Ovary (tissue), 9 donors: ENCODE data around the gene NR5A1. TPM values are rescaled to one million over a fixed set of nuclear protein-coding genes. Genes with fewer than 3 reads are reported as not detected.

ENCODE experiments used
- DNase-seq, 5 donors: peaks; one replicate each; pipeline ENCODE4 v3.0.0-alpha.2; 2019 to 2020
- H3K27ac ChIP-seq, 2 donors: fragments of 200-600 bp; one replicate each; pipeline versions ENCODE4 v1.5.1 to v1.8.0; 2019 to 2022
- H3K27me3 ChIP-seq: fragments of 200-600 bp; one replicate; pipeline ENCODE4 v1.8.0; 2022
- H3K36me3 ChIP-seq: fragments of 200-600 bp; sonication (generic); one replicate; pipeline ENCODE4 v1.5.1; 2019
- H3K4me1 ChIP-seq: one replicate; pipeline ENCODE4 v1.8.1; 2013; ENCODE audit warnings: mild to moderate bottlenecking, moderate library complexity; ENCODE audit not compliant: insufficient read depth
- H3K4me3 ChIP-seq: fragments of 200-600 bp; sonication (generic); one replicate; pipeline ENCODE4 v1.5.1; 2017
- H3K9me3 ChIP-seq, 2 donors: fragments of 200-600 bp in 1 of 2; sonication (generic) in 1 of 2; one replicate each; pipeline versions ENCODE4 v1.5.1 to v1.8.1; 2013 to 2019; ENCODE audit warnings: mild to moderate bottlenecking in 1 of 2, moderate library complexity in 1 of 2
- EP300 ChIP-seq: sonication (generic); formaldehyde crosslinking; IDR thresholded peaks from one replicate; pipeline ENCODE4 v1.6.1; 2017; ENCODE audit warnings: antibody characterized with exemption
- POLR2A ChIP-seq: fragments of 450-650 bp; IDR thresholded peaks from one replicate; pipeline ENCODE4 v1.6.1; 2017; ENCODE audit warnings: antibody characterized with exemption, mild to moderate bottlenecking, moderate library complexity
- WGBS, 3 donors: extraction: QIAGEN DNeasy Blood & Tissue Kit in 1 of 3; methylation state at CpG; one replicate each; pipeline versions ENCODE4 v1.1.5 to v1.1.7; 2013 to 2017; 5-methylcytosine and 5-hydroxymethylcytosine counted together
- intact Hi-C, 4 donors: fragments of 100-400 bp; cut with DNase I; formaldehyde crosslinking; loops; one replicate each; pipeline versions ENCODE4 v1.11.0 to v1.15.1; 2022 to 2023
- polyA plus RNA-seq, 2 donors: library from polyadenylated mRNA; stranded (reverse); fragments of 200-250 nt in 1 of 2; fragments of 350-450 nt in 1 of 2; fragmentation: Illumina TruSeq in 1 of 2; extraction: RNeasy Lipid Tissue Mini Kit (QIAGEN cat#74804) in 1 of 2; gene quantifications; one replicate each; pipeline ENCODE4 v1.2.3, GENCODE V29; 2013 to 2014
- total RNA-seq, 7 donors: library from RNA; depleted of rRNA in 2 of 7; stranded (reverse); fragments of >200 nt in 2 of 7; fragmentation: NEBNext Ultra II Directional in 3 of 7; extraction: Animal tissue kit (Norgen Biotek cat#: 25700) in 3 of 7; gene quantifications; one replicate each; pipeline versions ENCODE4 v1.1.0 to v1.2.4, GENCODE V29; 2016 to 2023
- TF ChIP-seq, protein P1 (sequence below), 3 donors: fragments of 450-650 bp in 2 of 3; fragments of 200-600 bp in 1 of 3; IDR thresholded peaks; one replicate each; pipeline versions ENCODE4 v1.5.1 to v1.8.0; 2016 to 2022; ENCODE audit warnings: antibody characterized with exemption in 3 of 3, mild to moderate bottlenecking in 1 of 3
- donor health status: DM: no; HTN: no; CAD: no; lungs with moderate emphysema.
- donor health status: DM: no; HTN: no; CAD: no.
- donor health status: Bipolar disorder and iron deficiency.
- donor health status: DM: yes; HTN: yes; CAD: no.
- donor health status: DM: no; HTN: no; CAD: no.
- donor health status: DM: yes; HTN: yes; CAD: no.

Gene NR5A1
- total and polyA plus RNA-seq, 9 donors: 14.7 to 73.6 (median 50.2) TPM

DNA sequence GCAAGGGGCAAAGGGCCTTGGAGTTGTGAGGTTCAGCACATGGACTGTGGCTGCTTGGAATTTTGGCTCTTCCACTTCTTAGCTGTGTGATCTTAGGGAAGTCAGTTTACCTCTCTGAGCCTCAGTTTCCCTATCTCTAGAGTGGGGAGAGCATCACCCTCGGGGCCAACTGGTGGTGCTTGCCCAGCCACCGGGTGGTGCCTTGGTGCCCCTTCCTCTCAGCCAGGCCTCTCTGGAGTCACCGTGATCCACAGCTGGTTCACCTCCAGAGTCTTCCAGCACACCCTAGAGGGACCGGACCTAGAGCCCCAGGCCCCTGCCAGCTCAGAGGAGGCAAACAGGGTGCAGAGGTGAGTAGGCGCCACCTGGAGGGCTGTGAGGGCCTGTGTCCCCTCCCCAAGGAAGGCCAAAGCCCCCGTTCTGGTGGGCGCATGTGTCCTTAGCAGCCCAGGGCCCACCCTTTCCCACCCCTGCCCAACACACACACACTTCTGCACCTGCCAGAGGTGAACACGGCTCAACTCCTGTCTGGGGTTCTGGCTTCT lies 49.2 kb downstream of the NR5A1 start:
- H3K27ac ChIP-seq: no peak overlapping the region
- no peaks in the 10 kb centered on the region for H3K36me3 ChIP-seq
- TF ChIP-seq, protein P1, sequence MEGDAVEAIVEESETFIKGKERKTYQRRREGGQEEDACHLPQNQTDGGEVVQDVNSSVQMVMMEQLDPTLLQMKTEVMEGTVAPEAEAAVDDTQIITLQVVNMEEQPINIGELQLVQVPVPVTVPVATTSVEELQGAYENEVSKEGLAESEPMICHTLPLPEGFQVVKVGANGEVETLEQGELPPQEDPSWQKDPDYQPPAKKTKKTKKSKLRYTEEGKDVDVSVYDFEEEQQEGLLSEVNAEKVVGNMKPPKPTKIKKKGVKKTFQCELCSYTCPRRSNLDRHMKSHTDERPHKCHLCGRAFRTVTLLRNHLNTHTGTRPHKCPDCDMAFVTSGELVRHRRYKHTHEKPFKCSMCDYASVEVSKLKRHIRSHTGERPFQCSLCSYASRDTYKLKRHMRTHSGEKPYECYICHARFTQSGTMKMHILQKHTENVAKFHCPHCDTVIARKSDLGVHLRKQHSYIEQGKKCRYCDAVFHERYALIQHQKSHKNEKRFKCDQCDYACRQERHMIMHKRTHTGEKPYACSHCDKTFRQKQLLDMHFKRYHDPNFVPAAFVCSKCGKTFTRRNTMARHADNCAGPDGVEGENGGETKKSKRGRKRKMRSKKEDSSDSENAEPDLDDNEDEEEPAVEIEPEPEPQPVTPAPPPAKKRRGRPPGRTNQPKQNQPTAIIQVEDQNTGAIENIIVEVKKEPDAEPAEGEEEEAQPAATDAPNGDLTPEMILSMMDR (IDR thresholded peaks at IDR 0.05): no peak
- TF ChIP-seq EP300: no peak
- no peak for TF ChIP-seq POLR2A
- H3K27me3 ChIP-seq: no peaks in the 10 kb centered on the region
- WGBS, 3 donors: 71 to 79% (median 72%) methylated on average over 8 of the region's 8 CpGs
- intact Hi-C loops: no loop called here
- DNase-seq: no peak
- H3K9me3 ChIP-seq: no peaks in the 10 kb centered on the region
- no peaks in the 10 kb centered on the region for H3K4me1 ChIP-seq
- no peak overlapping the region for H3K4me3 ChIP-seq

DNA sequence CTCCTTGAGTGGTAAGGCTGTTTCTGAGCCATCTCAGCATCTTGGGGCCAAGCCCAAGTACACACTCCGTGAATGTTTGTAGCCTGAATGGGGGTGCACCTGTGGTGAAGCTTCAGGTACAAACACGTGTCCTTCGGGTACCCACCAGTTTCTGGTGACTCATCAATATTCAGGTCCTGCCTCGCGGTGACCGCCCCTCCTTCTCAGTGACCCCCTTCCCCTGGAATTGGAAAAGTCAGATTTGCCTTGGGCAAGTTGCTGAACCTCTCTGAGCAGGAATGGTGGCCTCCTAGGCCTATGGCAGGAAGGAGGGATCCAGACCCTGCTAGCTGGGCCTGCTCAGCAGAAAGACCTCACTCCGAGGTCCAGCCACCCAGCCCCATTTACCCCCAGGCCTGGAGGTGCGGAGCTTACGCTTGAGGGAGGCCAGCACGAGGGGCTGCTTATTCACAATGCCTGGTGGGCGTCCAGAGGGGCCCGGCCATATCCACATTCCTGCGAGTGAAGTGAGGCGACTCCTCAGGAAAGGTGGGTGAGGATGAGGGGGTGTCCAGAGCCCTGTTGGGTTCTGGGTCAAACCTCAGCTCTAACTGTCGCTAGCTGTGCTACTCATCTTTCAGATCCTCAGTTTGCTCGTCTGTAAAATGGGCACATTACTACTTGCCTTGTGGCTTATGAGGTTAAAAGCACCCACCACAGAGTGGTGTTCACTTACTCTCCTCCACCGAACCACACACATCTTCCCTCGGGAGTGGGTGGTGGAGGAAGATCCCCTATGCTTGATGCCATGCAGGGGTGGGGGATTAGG lies 49.9 kb downstream of the NR5A1 start:
- Histone ChIP-seq H3K36me3 (no peaks in the 10 kb centered on the region), H3K4me1 (no peaks in the 10 kb centered on the region), H3K27me3 (no peaks in the 10 kb centered on the region), H3K9me3 (no peaks in the 10 kb centered on the region), H3K27ac (no peak overlapping the region), H3K4me3 (no peak overlapping the region)
- TF ChIP-seq EP300: no peak
- TF ChIP-seq, protein P1 (IDR thresholded peaks at IDR 0.05): no peak
- TF ChIP-seq POLR2A: no peak
- 80 to 84% (median 82%) methylated on average over 18 of the region's 18 CpGs for WGBS, 3 donors
- intact Hi-C loops: no loop called here
- no peak for DNase-seq

DNA sequence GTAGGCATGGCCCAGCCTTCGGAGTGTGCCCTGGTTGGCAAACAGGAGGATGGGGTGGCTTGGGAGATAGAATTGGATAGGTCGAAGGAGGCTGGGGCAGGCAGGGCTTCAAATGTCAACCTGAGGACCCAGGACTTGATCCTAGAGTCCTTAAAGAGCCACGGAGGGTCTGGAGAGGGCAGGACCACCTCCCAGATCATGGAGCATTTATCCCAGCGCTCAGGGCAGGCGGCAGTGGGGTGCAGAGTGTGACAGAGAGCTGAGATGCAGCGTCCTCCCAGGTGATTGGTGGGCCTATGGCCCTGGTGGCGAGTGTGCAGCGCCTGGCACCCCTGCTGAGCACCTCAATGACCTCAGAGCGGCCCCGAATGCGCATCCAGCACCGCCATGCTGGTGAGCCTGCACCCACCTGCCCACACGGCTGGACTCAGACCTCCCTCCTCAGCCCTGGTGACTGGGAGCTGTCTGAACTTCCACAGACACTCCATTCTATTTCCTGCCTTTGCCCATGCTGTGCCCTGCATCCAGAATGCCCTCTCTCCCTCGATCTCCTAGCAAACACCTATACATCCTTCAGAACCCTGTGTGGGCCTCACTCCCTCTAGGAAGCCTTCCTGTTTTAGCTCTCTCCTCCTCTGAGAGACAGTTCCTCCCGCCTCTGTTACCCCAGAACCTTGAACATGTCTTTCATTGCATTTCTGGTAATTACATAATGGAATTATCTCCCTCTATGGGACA lies 50.7 kb downstream of the NR5A1 start:
- Histone ChIP-seq H3K27me3 (no peaks in the 10 kb centered on the region), H3K36me3 (no peaks in the 10 kb centered on the region), H3K9me3 (no peaks in the 10 kb centered on the region), H3K27ac (no peak overlapping the region), H3K4me1 (no peaks in the 10 kb centered on the region), H3K4me3 (no peak overlapping the region)
- TF ChIP-seq, protein P1 (IDR thresholded peaks at IDR 0.05): no peak
- TF ChIP-seq EP300: no peak
- no peak for TF ChIP-seq POLR2A
- no peak for DNase-seq
- intact Hi-C loops: no loop called here
- 61 to 77% (median 73%) methylated on average over 15 of the region's 15 CpGs for WGBS, 3 donors

DNA sequence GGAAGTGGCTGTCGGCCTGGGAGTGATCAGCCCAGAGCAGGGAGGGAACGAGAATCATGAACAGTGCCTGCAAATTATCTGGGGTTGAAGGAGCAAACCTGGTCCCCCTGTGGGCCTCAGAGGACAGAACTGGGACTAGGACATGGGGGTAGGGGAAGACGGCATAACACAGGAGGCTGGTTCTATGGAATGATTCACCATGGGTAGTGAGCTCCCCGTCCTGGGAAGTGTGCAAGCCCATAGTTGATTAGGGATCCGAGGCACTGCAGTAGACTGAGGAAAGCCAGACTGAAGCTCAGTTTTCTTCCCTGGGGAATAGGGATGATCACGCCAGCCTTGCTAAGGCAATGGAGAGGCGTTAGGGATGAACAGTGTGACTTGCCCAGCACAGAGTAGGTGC lies 51.4 kb downstream of the NR5A1 start:
- no peak for TF ChIP-seq EP300
- no peak for TF ChIP-seq POLR2A
- TF ChIP-seq, protein P1 (IDR thresholded peaks at IDR 0.05): no peak
- Histone ChIP-seq H3K4me3 (no peak overlapping the region), H3K27me3 (no peaks in the 10 kb centered on the region), H3K9me3 (no peaks in the 10 kb centered on the region), H3K36me3 (no peaks in the 10 kb centered on the region), H3K27ac (no peak overlapping the region), H3K4me1 (no peaks in the 10 kb centered on the region)
- 73 to 81% (median 78%) methylated on average over 7 of the region's 7 CpGs for WGBS, 3 donors
- intact Hi-C loops: no loop called here
- DNase-seq: no peak
